GM12875 (cell line): ENCODE measurements around the gene ARL15.

Source experiments
- H3K4me3 ChIP-seq: one replicate; pipeline ENCODE4 v1.5.1; 2011; ENCODE audit warnings: low read depth, low read length, control low read depth
- TF ChIP-seq, protein P1 (sequence below): IDR thresholded peaks from 2 replicates; pipeline ENCODE4 v1.5.1; 2011; ENCODE audit warnings: low read depth, mild to moderate bottlenecking, control low read depth, inconsistent platforms, low read length, moderate library complexity, borderline replicate concordance; ENCODE audit not compliant: insufficient read depth

ARL15 gene

GRCh38 chr5:54282876-54283275 is 27.5 kb downstream of the ARL15 start:
- H3K4me3 ChIP-seq: no peak overlapping the region
- TF ChIP-seq, protein P1, sequence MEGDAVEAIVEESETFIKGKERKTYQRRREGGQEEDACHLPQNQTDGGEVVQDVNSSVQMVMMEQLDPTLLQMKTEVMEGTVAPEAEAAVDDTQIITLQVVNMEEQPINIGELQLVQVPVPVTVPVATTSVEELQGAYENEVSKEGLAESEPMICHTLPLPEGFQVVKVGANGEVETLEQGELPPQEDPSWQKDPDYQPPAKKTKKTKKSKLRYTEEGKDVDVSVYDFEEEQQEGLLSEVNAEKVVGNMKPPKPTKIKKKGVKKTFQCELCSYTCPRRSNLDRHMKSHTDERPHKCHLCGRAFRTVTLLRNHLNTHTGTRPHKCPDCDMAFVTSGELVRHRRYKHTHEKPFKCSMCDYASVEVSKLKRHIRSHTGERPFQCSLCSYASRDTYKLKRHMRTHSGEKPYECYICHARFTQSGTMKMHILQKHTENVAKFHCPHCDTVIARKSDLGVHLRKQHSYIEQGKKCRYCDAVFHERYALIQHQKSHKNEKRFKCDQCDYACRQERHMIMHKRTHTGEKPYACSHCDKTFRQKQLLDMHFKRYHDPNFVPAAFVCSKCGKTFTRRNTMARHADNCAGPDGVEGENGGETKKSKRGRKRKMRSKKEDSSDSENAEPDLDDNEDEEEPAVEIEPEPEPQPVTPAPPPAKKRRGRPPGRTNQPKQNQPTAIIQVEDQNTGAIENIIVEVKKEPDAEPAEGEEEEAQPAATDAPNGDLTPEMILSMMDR: no peak

- TF ChIP-seq, protein P1: no peak
- no peak overlapping the region for H3K4me3 ChIP-seq
Measured at GRCh38 chr5:54281960-54282692, 28.2 kb downstream of the ARL15 start.

- TF ChIP-seq, protein P1: no peak
- no peak overlapping the region for H3K4me3 ChIP-seq
Measured at GRCh38 chr5:54279960-54280359, 30.4 kb downstream of the ARL15 start.

GRCh38 chr5:54278979-54279717 is 31.2 kb downstream of the ARL15 start:
- no peak overlapping the region for H3K4me3 ChIP-seq
- TF ChIP-seq, protein P1: no peak

DNA sequence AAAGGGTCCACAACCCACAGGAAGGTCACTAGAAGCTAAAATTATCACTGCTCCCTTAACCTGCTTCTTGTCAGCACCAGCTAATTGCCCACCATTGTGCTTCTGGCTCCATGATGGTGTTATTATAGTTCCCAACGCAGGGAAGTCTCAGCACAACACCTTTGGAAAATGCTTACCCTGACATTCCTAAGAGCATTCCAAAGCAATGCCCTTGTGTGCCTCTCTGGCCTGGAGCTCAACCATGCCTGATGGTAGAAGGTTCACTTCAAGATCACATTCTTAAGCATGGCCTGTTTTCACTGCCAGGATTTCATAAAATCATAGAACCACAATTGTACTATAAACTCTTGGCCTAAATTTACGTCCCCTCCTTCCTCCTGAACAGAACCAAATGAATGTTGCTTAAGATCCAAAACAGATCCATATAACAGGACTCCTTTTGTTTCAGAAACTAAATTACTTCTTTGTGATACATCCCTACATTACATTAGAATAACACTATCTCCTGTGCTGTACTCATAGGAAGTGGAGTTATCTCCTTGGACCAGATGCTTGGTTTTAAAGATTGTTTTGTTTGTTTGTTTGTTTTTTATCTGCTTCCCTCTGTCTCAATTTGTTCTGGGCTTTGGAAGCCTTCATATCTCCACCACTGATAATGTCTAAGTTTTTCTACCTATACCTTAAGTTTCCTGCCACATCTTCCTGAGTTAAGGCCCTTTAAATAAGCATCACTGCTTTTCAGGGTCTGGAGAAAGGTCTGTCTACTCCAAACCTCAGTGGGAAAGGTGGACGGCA is 32.1 kb downstream of the ARL15 start:
- TF ChIP-seq, protein P1: no peak

GRCh38 chr5:54276048-54276447 is 34.3 kb downstream of the ARL15 start:
- TF ChIP-seq, protein P1: no peak
- H3K4me3 ChIP-seq: no peak overlapping the region

More for the DNA sequence above, 32.1 kb downstream of the ARL15 start:
- H3K4me3 ChIP-seq: no peak overlapping the region
